SK-N-MC (cell line): ENCODE measurements around the gene LBX2.

Source experiments
- EZH2 ChIP-seq: fragments of 200-600 bp; sonication (generic); IDR thresholded peaks from one replicate; pipeline ENCODE4 v1.6.1; 2017; ENCODE audit warnings: antibody characterized with exemption
- FOXP2 ChIP-seq: optimal IDR thresholded peaks from 2 replicates; pipeline ENCODE3; 2011; ENCODE audit warnings: mild to moderate bottlenecking, moderate library complexity; ENCODE audit not compliant: insufficient read depth; ENCODE audit errors: extremely low read length, control extremely low read depth
- POLR2AphosphoS5 ChIP-seq: IDR thresholded peaks from 2 replicates; pipeline ENCODE4 v1.6.1; 2012; ENCODE audit warnings: mild to moderate bottlenecking, low read depth, low read length, borderline replicate concordance

GRCh38 chr2:74471332-74472065 lies 27.9 kb downstream of the LBX2 start:
- TF ChIP-seq EZH2 (no peak), POLR2AphosphoS5 (no peak), FOXP2 (no peak)
